IPS-NIHi7 (cell line): ENCODE measurements around the gene KLHL25.
"Not testable (repeated sequence)": the region's sequence is repeated elsewhere in the genome, so short reads cannot be mapped to it uniquely, and the experiment has no call there.

Experiments used
- DNase-seq: peaks from one replicate; pipeline ENCODE4 v3.0.0; 2012; ENCODE audit warnings: mixed read lengths; ENCODE audit errors: extremely low spot score

Gene KLHL25

DNA sequence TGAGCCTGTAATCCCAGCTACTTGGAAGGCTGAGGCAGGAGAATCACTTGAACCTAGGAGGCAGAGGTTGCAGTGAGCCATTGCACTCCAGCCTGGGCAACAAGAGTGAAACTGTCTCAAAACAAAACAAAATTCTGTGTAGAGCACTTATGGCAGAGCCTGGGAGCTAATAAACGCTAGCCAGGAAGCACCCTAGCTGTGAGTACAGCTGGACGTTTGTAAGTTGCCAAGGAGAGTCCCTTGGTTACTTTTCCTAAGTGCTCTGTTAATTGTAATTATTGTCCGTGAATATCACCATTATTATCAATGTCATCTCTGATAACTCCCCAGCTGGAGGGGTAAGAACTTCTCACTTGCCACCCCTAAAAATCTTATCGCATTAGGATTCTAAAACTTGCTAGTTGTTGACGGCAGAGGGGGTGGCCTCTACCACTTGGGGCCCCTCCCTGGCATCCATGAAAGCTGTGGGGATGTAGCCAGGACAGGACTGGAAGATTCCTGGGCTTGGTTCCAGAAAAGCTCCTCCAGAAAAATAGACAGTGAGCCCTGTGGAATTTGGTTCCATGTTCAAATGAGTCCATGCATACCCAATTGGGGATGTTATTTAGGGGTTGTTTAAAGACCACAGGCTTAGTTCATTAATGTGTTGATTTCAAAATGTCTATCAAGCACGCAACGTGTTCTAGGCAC lies 9.9 kb upstream of the KLHL25 start:
- DNase-seq = no peak

DNA sequence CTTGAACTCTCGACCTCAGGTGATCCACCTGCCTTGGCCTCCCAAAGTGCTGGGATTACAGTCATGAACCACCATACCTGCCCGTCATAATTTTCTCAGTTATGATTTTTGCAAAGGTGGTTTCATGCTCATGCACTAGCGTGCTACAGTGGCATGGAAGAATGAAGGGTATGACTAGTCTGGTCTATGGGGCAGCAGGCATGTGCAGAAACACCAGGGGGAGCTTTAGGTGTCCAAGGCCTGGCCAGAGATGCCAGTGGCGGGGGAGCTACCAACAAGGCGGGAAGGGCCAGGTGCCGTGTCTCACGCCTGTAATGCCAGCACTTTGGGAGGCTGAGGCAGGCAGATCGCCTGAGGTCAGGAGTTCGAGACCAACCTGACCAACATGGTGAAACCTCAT lies 7.9 kb upstream of the KLHL25 start:
- DNase-seq = not testable (repeated sequence)

DNA sequence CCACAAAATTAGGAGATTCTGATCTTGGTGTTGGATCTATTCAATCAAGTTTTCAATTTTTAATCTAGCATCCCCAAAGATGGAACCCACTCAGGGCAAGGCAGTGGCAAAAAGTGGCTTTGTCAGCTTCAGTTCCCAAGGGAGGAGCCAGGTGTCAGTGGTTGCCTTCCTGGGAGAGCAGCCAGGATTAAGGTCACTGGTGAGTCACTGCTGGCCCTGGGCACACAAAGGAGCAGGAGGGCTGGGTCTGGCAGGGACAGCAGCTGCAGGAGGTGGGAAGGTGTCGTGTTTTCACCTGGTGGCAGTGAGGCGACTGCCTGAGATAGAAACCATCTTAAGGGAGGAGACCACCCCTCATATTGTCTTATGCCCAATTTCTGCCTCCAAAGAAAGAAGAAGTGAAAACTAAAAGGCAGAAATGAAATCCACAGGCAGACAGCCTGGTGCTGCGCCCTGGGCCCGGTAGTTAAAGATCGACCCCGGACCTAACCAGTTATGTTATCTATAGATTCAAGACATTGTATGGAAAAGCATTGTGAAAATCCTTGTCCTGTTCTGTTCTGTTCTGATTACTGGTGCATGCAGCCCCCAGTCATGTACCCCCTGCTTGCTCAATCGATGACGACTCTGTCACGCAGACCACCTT lies 5.9 kb upstream of the KLHL25 start:
- DNase-seq = peak; percentile 38

DNA sequence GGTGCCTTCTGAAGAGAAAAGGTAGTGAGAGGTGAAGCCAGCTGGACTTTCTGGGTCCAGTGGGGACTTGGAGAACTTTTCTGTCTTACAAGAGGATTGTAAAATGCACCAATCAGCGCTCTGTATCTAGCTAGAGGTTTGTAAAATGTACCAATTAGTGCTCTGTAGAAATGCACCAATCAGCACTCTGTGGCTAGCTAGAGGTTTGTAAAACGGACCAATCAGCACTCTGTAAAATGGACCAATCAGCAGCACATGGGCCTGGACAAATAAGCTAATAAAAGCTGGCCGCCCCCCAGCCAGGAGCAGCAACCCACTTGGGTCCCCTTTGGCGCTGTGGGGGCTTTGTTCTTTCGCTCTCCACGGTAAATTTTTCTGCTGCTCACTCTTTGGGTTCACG lies 1.6 kb upstream of the KLHL25 start:
- not testable (repeated sequence) for DNase-seq

DNA sequence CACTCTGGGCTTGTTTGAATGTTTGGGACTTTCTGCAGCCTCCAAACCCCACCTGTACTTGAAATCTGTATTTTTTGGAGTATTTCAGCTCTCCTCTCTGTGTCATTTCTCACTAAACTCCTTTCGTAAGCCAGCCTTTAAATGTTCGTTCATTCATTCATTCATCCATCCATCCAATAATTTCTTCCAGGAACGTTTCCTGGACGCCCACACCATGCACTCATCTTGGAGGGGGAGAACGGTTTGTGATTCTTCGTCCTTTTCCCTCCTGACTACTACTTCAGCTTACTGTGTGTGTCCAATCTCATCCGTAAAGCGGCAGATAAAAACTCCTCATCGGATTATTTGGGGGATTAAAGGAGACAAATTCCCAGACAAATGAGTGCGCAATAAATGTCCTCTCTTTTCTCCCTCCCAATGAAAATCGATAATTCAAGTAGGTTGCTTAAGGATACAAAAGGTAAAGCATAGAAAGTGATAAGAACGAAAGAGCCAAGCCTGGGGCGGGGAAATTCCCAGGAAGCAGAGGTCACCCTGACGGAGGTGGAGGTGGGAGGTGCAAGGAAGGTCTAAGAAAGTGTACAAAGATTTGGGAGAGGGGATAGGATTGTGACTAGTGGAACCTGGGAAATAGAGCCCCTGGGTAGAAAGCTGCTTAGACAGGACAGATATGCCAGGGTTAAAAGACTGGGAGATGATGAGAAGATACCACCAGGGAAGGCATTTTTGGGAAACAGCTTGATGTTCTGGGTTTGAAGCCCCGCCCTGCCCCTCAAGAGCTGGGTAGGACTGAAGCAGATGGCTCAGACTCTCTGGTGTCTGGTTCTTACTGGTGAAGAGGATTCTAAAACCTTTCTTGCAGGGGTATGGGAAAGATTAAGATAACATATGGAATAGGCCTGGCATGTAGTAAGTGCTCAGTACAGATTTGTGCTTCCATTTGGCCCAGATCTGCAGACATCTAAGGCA lies 896 bp upstream of the KLHL25 start:
- no peak for DNase-seq

DNA sequence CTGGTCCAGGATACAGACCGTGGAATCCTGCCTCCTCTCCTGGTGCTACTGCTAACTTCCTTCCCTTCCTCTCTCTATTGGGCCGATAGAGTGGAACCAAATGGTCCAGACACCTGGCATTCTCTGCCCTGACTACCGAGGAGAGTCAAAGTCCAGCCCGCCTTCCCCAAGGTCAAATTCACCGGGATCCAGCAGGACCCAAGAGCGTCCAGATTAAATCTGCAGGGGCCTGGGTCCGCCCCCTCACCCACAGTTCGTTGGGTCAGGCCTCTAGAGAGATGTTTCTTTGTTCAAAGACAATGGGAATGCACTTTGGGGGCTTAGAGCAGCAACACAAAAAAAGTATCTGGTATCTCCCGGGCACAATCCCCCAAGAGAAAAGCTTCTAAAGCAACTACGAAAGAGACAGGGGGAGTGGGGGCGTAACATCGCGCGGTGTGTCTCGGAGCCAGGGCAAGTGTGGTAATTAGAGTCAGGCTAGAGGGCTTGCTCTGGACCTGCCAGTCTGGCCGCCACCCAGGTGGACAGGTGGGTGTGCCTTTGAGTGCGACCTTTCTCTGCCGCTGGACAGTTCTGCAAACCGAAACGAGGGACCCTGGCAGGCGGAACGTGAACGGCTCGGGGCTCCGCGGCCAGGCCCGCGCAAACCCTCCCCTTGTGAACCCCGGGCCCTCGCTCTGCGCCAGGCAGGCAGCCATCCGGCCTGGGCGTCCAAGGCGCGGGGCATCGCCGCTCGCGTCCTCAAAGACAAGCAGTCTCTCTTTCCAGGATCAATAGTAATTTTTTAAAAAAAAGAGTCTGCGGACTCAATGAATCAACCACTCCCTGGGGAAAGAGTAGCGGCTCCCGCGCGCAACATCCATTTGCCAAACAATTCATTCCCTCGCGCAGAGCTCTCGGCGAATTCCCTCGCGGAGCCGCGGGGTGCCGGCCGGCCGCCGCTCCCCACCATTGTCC lies 806 bp downstream of the KLHL25 start:
- no peak for DNase-seq

DNA sequence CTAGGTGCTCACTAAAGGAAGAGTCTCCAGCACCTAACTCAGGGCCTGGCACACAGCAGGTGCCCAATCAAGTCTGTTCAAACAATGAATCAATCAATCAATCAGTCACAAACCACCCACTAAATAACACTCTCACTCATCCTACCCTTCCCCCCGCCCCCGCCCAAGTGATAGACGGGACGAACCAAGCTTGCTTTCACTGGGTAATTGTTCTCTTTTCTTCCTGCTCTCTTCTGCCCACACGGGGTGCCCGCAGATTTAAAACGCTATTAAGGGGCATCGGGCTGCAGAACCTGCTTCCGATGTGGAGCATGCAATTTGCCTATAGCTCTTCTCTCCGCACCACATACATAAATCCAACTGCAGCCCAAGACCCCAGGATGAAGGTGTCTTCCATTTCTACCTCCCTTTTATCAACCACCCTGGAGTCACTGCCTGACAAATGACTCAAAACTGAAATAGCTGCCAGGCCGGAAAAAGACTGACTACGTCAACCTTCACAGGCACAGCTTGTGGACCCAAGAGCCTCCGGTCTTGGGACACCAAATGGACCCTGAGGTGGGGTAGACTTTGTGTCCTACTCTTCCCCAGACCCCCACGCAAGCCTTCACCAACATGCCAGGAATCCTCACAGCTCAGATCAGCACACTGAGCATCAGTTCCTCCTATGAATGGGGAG lies 1.7 kb downstream of the KLHL25 start:
- DNase-seq = no peak

DNA sequence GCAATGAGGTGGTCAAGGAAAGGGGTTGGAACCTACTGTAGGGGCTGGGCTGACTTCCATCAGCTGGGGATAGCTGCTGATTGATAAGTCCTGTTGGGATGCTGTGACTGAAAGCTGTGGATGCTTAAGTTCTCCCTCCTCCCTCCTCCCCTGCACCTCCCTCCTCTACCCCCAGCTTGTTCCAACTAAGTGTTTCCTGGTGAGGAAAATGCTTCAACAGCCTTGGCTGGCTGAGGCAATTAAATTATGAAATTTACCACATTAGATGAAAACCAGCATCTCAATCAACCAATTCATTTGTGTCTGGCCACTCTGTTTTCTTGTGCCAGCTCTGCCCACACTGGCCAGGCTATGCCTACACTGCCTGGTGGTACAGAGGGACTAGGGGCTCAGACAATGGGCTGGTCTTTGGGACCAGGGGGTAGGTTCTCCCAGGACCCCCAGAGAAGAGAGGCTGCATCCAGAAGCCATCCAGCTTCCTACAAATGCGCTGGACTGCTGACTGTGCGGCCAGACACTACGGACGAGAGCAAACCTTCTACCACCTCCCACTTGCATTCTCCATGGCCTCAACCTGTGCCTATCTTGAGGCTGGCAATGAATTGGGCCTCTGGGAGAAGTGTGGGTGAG lies 2.5 kb downstream of the KLHL25 start:
- DNase-seq = no peak

DNA sequence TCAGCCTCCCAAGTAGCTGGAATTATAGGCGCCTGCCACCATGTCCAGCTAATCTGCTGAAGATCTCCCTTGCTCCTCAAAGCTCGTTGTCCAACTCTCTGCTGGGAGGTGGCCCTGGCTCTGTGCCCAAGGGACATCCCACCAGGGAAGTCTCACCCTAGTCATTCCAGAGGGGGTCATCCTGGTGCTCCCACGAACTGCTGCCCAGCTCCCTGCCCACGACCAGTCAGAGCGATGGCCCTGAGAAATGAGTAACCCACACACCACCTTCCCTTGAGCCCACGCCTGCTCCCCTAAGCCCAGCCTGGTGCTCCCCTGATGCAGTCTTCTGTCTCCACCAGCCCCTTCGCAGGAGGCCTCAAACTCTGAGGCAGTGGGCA lies 5.2 kb downstream of the KLHL25 start:
- no peak for DNase-seq

DNA sequence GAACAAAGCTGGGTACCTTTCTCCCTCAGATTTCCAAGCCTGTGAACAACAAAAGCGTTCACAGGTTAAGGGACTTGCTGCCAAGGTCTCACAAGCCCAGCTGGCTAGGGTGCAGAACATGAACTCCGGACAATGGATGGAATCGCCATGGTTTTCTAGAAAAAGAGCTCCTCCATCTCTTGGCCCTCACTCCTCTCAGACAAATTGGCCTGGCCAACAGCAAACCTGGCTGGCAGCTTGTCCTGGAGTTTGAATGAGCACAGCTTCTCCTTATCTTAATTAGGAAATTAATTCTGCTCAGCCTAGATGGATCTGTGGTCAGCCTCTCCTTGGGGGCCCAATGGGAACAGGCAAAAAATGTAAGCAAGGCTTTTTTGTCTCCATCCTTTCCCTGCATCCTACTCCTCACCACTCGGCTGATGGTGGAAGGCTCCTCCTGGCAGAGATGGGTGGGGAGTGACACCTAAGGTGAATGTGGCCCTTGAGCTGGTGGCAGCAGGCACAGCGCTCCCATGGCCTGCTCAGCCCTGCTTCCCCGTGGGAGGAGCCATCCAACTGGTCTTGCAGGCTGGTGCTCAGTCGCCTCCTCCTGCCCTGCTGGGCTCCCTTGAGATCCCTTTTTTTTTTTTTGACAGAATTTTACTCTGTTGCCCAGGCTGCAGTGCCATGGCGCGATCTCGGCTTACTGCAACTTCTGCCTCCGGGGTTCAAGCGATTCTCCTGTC lies 5.8 kb downstream of the KLHL25 start:
- DNase-seq = peak; percentile 50

DNA sequence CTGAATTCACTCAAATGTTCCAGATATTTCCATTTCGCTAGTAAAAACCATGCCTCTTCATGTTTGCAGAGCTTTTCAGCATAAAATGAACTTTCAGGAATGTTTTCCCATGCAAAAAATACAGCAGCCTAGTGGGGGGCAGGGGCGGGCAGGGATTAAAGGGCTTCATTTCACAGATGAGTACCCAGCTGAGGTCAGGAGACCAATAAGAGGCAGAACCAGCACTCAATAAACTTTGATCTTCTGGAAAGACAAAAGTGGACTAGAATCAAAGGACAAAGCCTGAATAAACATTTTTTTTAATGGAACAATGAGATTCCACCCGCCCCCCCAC lies 8.0 kb downstream of the KLHL25 start:
- DNase-seq = no peak

DNA sequence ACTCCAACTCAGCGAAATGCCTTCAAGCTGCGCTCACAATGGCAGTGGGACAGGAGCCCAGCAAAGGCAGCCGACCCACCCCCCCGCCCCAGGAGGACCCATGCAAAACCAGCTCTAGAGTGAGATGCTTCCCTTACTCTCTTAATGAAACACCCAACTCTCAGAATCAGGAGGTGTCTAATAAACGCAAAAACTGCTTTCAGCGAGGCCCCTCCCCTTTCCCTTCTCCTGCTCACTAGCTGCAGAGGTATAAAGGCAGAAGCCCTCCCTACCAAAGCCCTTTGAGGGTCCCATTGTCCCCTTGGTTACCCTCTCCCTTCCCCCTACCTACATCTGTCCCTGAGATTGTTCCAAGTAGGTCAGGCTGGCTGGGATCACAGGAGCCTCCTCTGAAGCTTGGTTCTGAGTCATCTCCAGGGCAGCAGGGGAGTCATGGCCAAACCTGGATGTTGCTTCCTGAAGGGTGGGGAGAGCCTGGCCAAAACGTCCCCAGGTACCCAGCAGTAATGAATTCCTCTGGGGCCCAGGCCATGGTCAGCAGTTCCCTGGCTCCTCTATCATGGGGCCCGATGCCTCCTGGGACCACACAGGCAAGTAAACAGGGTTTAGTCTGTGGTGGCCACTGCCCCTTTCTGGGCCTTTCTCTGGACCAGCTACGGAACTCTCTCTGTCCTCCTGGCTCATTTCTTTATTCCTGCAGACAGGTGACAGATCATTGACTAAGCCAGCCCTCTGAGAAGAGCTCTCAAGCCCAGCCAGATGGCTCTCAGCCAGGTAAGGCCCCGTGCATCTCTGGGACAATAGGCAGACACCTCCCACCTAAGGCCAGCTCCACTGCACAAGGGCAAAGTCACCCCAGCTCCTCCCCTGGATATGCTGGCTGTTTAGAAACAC lies 8.6 kb downstream of the KLHL25 start:
- DNase-seq = no peak

DNA sequence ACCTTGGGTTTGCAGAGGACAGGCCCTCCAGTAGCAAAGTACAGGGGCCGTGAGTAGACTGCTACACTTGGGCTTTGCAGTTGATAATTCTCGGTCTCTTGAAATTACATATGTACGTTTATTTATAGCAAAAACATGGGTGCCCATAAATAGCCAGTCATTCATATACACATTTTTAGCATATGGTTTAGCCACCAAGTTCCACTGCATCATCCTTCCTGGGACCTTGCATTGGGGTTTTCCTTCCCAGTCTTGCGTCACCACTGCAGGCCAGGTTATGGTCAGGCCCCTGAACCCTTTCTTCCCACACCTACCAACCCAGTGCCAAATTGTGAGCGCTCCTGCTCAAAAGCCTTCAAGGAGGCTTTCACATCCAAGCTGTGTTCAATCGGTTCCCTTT lies 12.7 kb downstream of the KLHL25 start:
- no peak for DNase-seq

DNA sequence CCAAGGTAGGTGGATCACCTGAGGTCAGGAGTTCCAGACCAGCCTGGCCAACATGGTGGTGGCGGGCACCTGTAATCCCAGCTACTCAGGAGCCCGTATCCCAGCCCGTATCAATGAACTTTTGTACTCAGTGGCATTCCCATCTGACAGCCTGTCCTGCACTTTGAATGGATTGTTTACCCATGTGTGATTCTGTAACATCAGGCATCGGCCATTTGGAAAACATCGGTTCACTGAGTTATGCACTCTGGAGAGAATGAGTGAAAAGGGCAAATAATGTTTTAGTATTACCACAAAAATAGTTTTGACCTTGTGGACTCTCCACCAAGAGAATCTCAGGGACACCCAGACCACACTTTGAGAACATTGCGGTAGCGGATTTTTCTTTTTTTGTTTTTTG lies 13.6 kb downstream of the KLHL25 start:
- no peak for DNase-seq

DNA sequence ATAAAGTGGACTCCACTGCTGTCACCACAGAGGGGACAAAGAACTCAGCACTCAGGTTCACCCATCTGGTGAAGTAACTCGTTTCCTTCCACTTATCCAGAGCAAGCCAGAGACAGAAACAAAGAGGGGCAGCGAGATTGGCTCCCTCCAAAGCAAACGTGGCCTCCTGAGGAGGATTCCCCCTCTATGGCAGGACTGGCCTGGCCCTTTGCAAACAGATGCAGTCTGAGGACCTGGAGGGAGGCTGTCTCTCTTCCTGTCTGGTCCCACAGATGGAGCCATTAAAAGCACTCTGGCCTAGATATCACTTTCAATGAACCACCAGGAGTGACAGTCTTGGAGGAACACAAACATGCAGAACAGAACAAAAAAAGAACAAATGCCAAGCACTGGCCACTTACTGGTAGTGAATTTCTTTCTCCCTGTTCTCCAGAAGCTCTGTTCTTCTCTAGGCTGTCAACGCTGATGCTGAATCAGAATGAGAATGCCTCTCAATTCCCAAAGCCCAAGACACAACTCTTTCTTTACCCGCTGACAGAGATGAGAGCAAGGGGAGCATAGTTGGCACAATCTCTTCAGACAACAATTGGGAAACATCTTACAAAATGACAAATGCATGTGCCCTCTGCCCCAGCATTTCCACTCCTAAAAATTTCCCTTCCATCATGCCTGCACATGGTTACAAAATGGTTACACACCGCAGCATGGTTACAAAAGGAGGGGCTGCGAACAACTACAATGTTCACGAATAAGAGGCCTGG lies 14.3 kb downstream of the KLHL25 start:
- DNase-seq = no peak

DNA sequence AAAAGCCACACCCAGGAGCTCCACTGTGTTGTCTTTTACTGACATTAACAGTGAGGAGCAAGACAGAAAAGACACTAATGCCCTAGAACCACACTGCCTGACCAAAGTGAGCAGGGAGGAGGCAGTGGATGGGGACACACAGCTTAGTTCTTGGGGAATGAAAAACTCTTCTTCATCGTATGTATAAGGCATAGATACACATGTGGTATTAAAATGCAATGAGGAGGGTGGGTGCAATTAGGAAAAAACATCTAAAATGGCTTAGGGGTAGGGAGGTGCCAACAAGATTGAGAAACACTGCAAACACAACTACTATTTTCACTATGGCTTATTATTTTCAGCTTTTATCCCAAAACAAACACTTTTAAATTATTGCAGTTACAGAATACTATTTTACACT lies 15.5 kb downstream of the KLHL25 start:
- no peak for DNase-seq

DNA sequence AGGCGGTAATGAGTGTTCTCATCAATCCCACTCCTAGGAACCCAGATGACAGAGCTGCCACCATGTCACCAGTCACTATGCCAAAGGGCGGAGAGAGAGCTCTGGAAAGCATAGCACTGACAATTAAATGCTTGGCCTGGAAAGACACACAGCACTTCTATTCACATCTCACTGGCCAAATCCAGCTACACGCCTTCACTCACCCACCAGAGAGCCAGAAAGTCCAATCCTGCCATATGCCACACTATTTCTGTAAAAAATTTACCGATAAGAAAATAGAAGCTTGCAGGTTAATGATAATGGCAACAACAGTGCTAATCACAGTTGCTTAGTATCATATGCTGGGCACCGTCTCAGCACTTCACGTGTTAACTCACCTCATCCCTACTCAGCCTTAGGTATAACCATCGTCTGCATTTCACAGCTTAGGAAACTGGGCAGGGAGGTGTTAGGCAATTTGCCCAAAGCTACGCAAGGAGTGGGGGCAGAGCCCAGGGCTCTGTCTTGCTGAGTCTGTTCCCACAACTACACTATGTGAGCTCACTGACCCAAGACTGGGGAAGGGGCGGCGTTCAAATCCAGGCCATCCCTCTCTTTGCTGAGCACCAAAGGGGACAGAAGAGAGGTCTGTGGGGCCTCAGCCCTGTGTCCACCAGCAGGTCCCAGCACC lies 16.5 kb downstream of the KLHL25 start:
- no peak for DNase-seq
